ENCODE data around the gene PSMC3. TPM values are rescaled to one million over a fixed set of nuclear protein-coding genes. Genes with fewer than 3 reads are reported as not detected.

PSMC3 gene
- total RNA-seq, 2 experiments from 2014 or later, result 153 to 162 TPM

- Mint-ChIP-seq H3K4me3 (no peak overlapping the region), H3K36me3 (ENCODE audit: low read depth) (peaks cover 3% of the 10 kb centered on the region), H3K4me1 (peaks cover 5% of the 10 kb centered on the region), H3K27ac (no peak overlapping the region), H3K27me3 (no peaks in the 10 kb centered on the region), H3K9me3 (no peaks in the 10 kb centered on the region)
- POLR2A ChIA-PET, result no interaction called here
- DNase-seq, result no peak
- CTCF ChIA-PET, result interaction anchor here (1.1 kb wide), 1 partner anchor 11 kb away, joined by 3 read pairs; no protein-coding TSS in a partner anchor
Measured at GRCh38 chr11:47451990-47452389, 25.8 kb upstream of the PSMC3 start.

- DNase-seq, result no peak
- H3K27ac Mint-ChIP-seq, result no peak overlapping the region
- peaks cover 3% of the 10 kb centered on the region for H3K36me3 Mint-ChIP-seq (ENCODE audit: low read depth)
- H3K4me1 Mint-ChIP-seq, result peaks cover 5% of the 10 kb centered on the region
- POLR2A ChIA-PET, result no interaction called here
- no peak overlapping the region for H3K4me3 Mint-ChIP-seq
- no peaks in the 10 kb centered on the region for H3K9me3 Mint-ChIP-seq
- no peaks in the 10 kb centered on the region for H3K27me3 Mint-ChIP-seq
- CTCF ChIA-PET, result interaction anchor here (1.1 kb wide), 1 partner anchor 10 kb away, joined by 3 read pairs; no protein-coding TSS in a partner anchor
Measured at GRCh38 chr11:47451436-47451835, 25.2 kb upstream of the PSMC3 start.

- DNase-seq, result no peak
- Mint-ChIP-seq H3K9me3 (no peaks in the 10 kb centered on the region), H3K36me3 (ENCODE audit: low read depth) (peaks cover 3% of the 10 kb centered on the region), H3K4me1 (peaks cover 5% of the 10 kb centered on the region), H3K4me3 (no peak overlapping the region), H3K27ac (no peak overlapping the region), H3K27me3 (no peaks in the 10 kb centered on the region)
- ChIA-PET CTCF (interaction anchor here (0.6 to 1.5 kb wide), 4 partner anchors 12 to 240 kb away, joined by 3 to 5 read pairs (median 4); no protein-coding TSS in a partner anchor), POLR2A (no interaction called here)
Measured at GRCh38 chr11:47449541-47449940, 23.3 kb upstream of the PSMC3 start.

- Mint-ChIP-seq H3K36me3 (ENCODE audit: low read depth) (no peaks in the 10 kb centered on the region), H3K4me3 (no peak within 1 kb of the TSS), H3K27ac (no peak within 1 kb of the TSS), H3K27me3 (no peaks in the 10 kb centered on the region), H3K9me3 (no peaks in the 10 kb centered on the region), H3K4me1 (no peaks in the 10 kb centered on the region)
- no peak for DNase-seq
- CTCF ChIA-PET, result interaction anchor here (0.8 to 1.5 kb wide), 6 partner anchors 11 to 104 kb away, joined by 3 to 4 read pairs (median 3); partner anchors contain the start of gene CELF1
- POLR2A ChIA-PET, result no interaction called here
Measured at GRCh38 chr11:47448566-47449427, 22.6 kb upstream of the PSMC3 start, which contains the start of gene RAPSN. RAPSN (minus strand) TSS chr11:47449136; CDS start chr11:47448964, 172 bp downstream.

- H3K27me3 Mint-ChIP-seq, result no peaks in the 10 kb centered on the region
- ChIA-PET CTCF (interaction anchor here (1.0 to 1.2 kb wide), 3 partner anchors 13 to 105 kb away, joined by 3 to 4 read pairs (median 3); partner anchors contain the start of gene CELF1), POLR2A (no interaction called here)
- peaks cover 5% of the 10 kb centered on the region for H3K4me1 Mint-ChIP-seq
- DNase-seq, result no peak
- H3K9me3 Mint-ChIP-seq, result no peaks in the 10 kb centered on the region
- H3K27ac Mint-ChIP-seq, result no peak overlapping the region
- no peak overlapping the region for H3K4me3 Mint-ChIP-seq
- H3K36me3 Mint-ChIP-seq (ENCODE audit: low read depth), result no peaks in the 10 kb centered on the region
Measured at GRCh38 chr11:47447906-47448305, 21.7 kb upstream of the PSMC3 start.

GRCh38 chr11:47446833-47447232 lies 20.6 kb upstream of the PSMC3 start:
- no peak for DNase-seq
- Mint-ChIP-seq H3K4me1 (peaks cover 6% of the 10 kb centered on the region), H3K27ac (no peak overlapping the region), H3K9me3 (no peaks in the 10 kb centered on the region), H3K27me3 (no peaks in the 10 kb centered on the region), H3K36me3 (ENCODE audit: low read depth) (no peaks in the 10 kb centered on the region), H3K4me3 (no peak overlapping the region)
- CTCF ChIA-PET, result no interaction called here
- POLR2A ChIA-PET, result no interaction called here

- ChIA-PET CTCF (interaction anchor here (0.6 to 0.8 kb wide), 3 partner anchors 34 to 1674 kb away, joined by 3 read pairs; no protein-coding TSS in a partner anchor), POLR2A (no interaction called here)
- Mint-ChIP-seq H3K27ac (no peak overlapping the region), H3K9me3 (no peaks in the 10 kb centered on the region), H3K4me3 (no peak overlapping the region), H3K27me3 (no peaks in the 10 kb centered on the region), H3K4me1 (peaks cover 6% of the 10 kb centered on the region), H3K36me3 (ENCODE audit: low read depth) (no peaks in the 10 kb centered on the region)
- DNase-seq, result no peak
Measured at GRCh38 chr11:47445840-47446239, 19.6 kb upstream of the PSMC3 start.

- H3K27ac Mint-ChIP-seq, result no peak overlapping the region
- H3K27me3 Mint-ChIP-seq, result no peaks in the 10 kb centered on the region
- H3K9me3 Mint-ChIP-seq, result no peaks in the 10 kb centered on the region
- DNase-seq, result no peak
- no peak overlapping the region for H3K4me3 Mint-ChIP-seq
- ChIA-PET CTCF (interaction anchor here (0.5 to 0.7 kb wide), 2 partner anchors 142 to 409 kb away, joined by 4 read pairs; no protein-coding TSS in a partner anchor), POLR2A (interaction anchor here (0.7 kb wide), 1 partner anchor 55 kb away, joined by 3 read pairs; no protein-coding TSS in a partner anchor)
- peaks cover 6% of the 10 kb centered on the region for H3K4me1 Mint-ChIP-seq
- H3K36me3 Mint-ChIP-seq (ENCODE audit: low read depth), result no peaks in the 10 kb centered on the region
Measured at GRCh38 chr11:47443817-47444216, 17.6 kb upstream of the PSMC3 start.

GRCh38 chr11:47443028-47443700 lies 16.9 kb upstream of the PSMC3 start:
- no peaks in the 10 kb centered on the region for H3K36me3 Mint-ChIP-seq (ENCODE audit: low read depth)
- no peak overlapping the region for H3K27ac Mint-ChIP-seq
- H3K4me3 Mint-ChIP-seq, result no peak overlapping the region
- no peaks in the 10 kb centered on the region for H3K27me3 Mint-ChIP-seq
- no peaks in the 10 kb centered on the region for H3K9me3 Mint-ChIP-seq
- H3K4me1 Mint-ChIP-seq, result peaks cover 6% of the 10 kb centered on the region
- ChIA-PET CTCF (no interaction called here), POLR2A (interaction anchor here (0.7 kb wide), 1 partner anchor 56 kb away, joined by 3 read pairs; no protein-coding TSS in a partner anchor)
- no peak for DNase-seq

- Mint-ChIP-seq H3K27me3 (no peaks in the 10 kb centered on the region), H3K27ac (no peak overlapping the region), H3K36me3 (ENCODE audit: low read depth) (no peaks in the 10 kb centered on the region), H3K9me3 (no peaks in the 10 kb centered on the region), H3K4me3 (no peak overlapping the region), H3K4me1 (peaks cover 6% of the 10 kb centered on the region)
- ChIA-PET POLR2A (no interaction called here), CTCF (no interaction called here)
- DNase-seq, result no peak
Measured at GRCh38 chr11:47442514-47442913, 16.3 kb upstream of the PSMC3 start.

- ChIA-PET POLR2A (no interaction called here), CTCF (interaction anchor here (0.9 to 1.2 kb wide), 3 partner anchors 11 to 53 kb away, joined by 3 to 4 read pairs (median 3); no protein-coding TSS in a partner anchor)
- Mint-ChIP-seq H3K36me3 (ENCODE audit: low read depth) (no peaks in the 10 kb centered on the region), H3K9me3 (no peaks in the 10 kb centered on the region), H3K27me3 (no peaks in the 10 kb centered on the region), H3K4me1 (peaks cover 6% of the 10 kb centered on the region), H3K27ac (no peak overlapping the region), H3K4me3 (no peak overlapping the region)
- no peak for DNase-seq
Measured at GRCh38 chr11:47441421-47441820, 15.2 kb upstream of the PSMC3 start.

- Mint-ChIP-seq H3K9me3 (no peaks in the 10 kb centered on the region), H3K4me1 (peaks cover 6% of the 10 kb centered on the region), H3K4me3 (no peak overlapping the region), H3K36me3 (ENCODE audit: low read depth) (no peaks in the 10 kb centered on the region), H3K27me3 (no peaks in the 10 kb centered on the region), H3K27ac (no peak overlapping the region)
- ChIA-PET CTCF (interaction anchor here (0.9 to 1.2 kb wide), 2 partner anchors 13 to 96 kb away, joined by 3 to 5 read pairs; partner anchors contain the start of gene PSMC3), POLR2A (no interaction called here)
- DNase-seq, result no peak
Measured at GRCh38 chr11:47440054-47440476, 13.8 kb upstream of the PSMC3 start.

GRCh38 chr11:47438721-47439120 lies 12.5 kb upstream of the PSMC3 start:
- H3K4me3 Mint-ChIP-seq, result no peak overlapping the region
- DNase-seq, result no peak
- H3K27ac Mint-ChIP-seq, result no peak overlapping the region
- no peaks in the 10 kb centered on the region for H3K36me3 Mint-ChIP-seq (ENCODE audit: low read depth)
- H3K4me1 Mint-ChIP-seq, result peaks cover 6% of the 10 kb centered on the region
- H3K9me3 Mint-ChIP-seq, result no peaks in the 10 kb centered on the region
- CTCF ChIA-PET, result interaction anchor here (0.6 to 0.7 kb wide), 2 partner anchors 69 to 331 kb away, joined by 6 to 7 read pairs; no protein-coding TSS in a partner anchor
- POLR2A ChIA-PET, result no interaction called here
- H3K27me3 Mint-ChIP-seq, result no peaks in the 10 kb centered on the region

Measured in activated CD4-positive, alpha-beta T cell treated with anti-CD3 and anti-CD28 coated beads, Interleukin-2, amount 10 ng/mL, durations not matched to agents 7 days and 5 days (primary cell).